ENCODE measurements around the gene IRF8.
"Not testable (repeated sequence)": the region's sequence is repeated elsewhere in the genome, so short reads cannot be mapped to it uniquely, and the experiment has no call there.

IRF8 gene

GRCh38 chr16:85869785-85870558 lies 29.0 kb upstream of the IRF8 start:
- no peak overlapping the region for H3K27ac ChIP-seq
- no peak for TF ChIP-seq CTCF (conservative IDR thresholded peaks at IDR 0.05)

GRCh38 chr16:85871756-85872155 lies 27.2 kb upstream of the IRF8 start:
- TF ChIP-seq CTCF (conservative IDR thresholded peaks at IDR 0.05), result no peak
- H3K27ac ChIP-seq, result no peak overlapping the region

GRCh38 chr16:85872734-85873133 lies 26.2 kb upstream of the IRF8 start:
- no peak for TF ChIP-seq CTCF (conservative IDR thresholded peaks at IDR 0.05)

GRCh38 chr16:85873153-85873552 lies 25.8 kb upstream of the IRF8 start:
- no peak overlapping the region for H3K27ac ChIP-seq
- no peak for TF ChIP-seq CTCF (conservative IDR thresholded peaks at IDR 0.05)

More at GRCh38 chr16:85872734-85873133, 26.2 kb upstream of the IRF8 start:
- no peak overlapping the region for H3K27ac ChIP-seq

GRCh38 chr16:85874031-85874430 lies 24.9 kb upstream of the IRF8 start:
- H3K27ac ChIP-seq, result not testable (repeated sequence)

- no peak overlapping the region for H3K27ac ChIP-seq
- no peak for TF ChIP-seq CTCF (conservative IDR thresholded peaks at IDR 0.05)
Measured at GRCh38 chr16:85878407-85878806, 20.6 kb upstream of the IRF8 start.

GRCh38 chr16:85878875-85879274 lies 20.1 kb upstream of the IRF8 start:
- no peak overlapping the region for H3K27ac ChIP-seq
- no peak for TF ChIP-seq CTCF (conservative IDR thresholded peaks at IDR 0.05)

GRCh38 chr16:85879549-85879948 lies 19.4 kb upstream of the IRF8 start:
- no peak overlapping the region for H3K27ac ChIP-seq
- TF ChIP-seq CTCF (conservative IDR thresholded peaks at IDR 0.05), result no peak

Measured in VCaP (cell line).